ENCODE data around the gene C16orf89.
"Not testable (repeated sequence)": the region's sequence is repeated elsewhere in the genome, so short reads cannot be mapped to it uniquely, and the experiment has no call there.

Gene C16orf89

GRCh38 chr16:5059386-5060072 is 6.2 kb downstream of the C16orf89 start:
- no peak for DNase-seq

GRCh38 chr16:5058476-5058875 is 7.3 kb downstream of the C16orf89 start:
- no peak for DNase-seq

GRCh38 chr16:5056352-5056751 is 9.4 kb downstream of the C16orf89 start:
- peak in 2 of 5 donors; percentile 11 to 39 for DNase-seq

- no peak for DNase-seq
Measured at GRCh38 chr16:5054876-5055865, 10.6 kb downstream of the C16orf89 start.

DNA sequence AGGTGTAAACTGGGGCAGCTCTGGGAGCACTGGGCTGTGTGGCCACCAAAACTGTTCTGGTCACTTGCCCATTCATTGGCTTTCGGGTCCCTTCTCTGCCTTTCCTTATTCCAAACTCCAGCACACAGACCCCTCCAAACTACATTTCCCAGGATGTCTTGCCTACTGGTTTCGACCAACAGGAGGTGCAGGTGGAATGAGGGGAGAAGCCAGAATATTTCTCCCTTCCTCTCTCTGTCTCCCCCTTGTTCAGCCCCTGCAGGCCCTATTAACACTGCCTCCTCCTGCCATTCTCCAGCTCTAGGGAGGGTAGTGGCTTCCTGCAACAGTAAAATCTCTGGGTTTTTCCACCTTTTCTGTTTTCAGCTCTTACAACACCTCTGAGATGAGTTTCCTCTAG is 18.8 kb downstream of the C16orf89 start:
- no peak for DNase-seq

GRCh38 chr16:5045499-5046115 is 20.1 kb downstream of the C16orf89 start:
- DNase-seq = no peak

GRCh38 chr16:5044581-5044980 is 21.2 kb downstream of the C16orf89 start:
- DNase-seq = not testable (repeated sequence)

GRCh38 chr16:5044011-5044540 is 21.7 kb downstream of the C16orf89 start:
- DNase-seq = no peak

DNA sequence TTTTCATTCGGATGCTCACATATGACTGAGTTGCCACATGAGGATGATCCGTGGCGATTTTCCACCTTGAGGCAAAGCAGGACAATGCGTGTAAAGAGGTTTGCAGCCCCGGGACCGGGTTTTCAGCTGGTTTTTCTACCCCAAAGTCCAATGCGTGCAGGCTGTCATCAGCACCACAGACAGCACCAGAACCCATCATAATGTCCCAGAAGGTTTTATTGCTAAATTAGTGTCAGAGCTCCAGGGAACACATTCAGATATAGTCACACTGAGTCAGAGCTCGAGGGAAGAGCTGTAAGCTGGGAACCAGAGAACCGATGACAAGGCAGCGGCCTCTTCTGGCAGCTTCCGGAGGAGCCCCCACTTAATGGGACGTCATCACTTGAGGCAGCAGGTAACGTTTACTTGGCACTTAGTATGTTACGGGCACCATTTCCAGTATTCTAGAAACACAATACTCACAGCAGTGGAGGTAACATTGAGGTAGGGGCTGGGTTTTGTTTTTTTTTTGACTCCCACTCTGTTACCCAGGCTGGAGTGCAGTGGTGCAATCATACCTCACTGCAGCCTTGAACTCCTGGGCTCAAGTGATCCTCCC is 23.1 kb downstream of the C16orf89 start:
- no peak for DNase-seq

- DNase-seq = no peak
Measured at GRCh38 chr16:5041600-5042133, 24.1 kb downstream of the C16orf89 start.

DNA sequence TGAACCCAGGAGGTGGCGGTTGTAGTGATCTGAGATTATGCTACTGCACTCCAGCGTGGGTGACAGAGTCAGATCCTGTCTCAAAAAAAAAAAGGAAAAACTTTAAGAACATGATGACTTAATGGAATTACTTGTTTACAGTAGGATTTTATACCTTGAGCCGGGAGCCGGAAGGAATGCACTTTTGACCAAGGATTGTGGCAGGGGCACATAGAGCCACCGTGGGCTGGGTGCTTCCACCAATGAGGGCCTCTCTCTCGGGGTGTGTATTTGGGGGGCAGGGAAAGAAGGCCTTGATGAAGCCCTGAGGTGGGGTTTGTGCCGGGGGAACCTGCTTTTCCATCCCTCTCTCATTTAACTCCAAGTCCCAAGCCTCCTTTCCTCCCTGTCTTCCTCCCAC is 25.3 kb downstream of the C16orf89 start:
- DNase-seq = no peak

- DNase-seq = no peak
Measured at GRCh38 chr16:5036228-5037156, 29.3 kb downstream of the C16orf89 start.

GRCh38 chr16:5035909-5036227 is 29.9 kb downstream of the C16orf89 start:
- no peak for DNase-seq

DNA sequence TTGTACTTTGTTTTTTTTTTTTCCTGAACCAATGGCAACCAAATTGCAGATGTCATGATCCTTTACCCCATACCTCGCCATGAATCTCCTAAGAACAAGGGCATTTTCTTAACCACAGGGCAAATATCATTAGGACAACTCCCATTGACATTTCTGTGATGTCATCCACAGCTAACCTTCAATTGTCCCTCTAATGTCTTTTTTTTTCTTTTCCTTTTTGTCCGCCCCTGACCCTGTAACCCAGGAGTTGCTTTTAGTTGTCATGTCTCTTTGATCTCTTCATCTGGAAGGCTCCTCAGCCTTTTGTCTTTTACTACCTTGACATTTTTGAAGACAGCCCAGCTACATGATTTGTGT is 31.6 kb downstream of the C16orf89 start:
- DNase-seq = no peak

GRCh38 chr16:5033256-5034166 is 32.2 kb downstream of the C16orf89 start, which contains the start of gene NAGPA:
NAGPA (minus strand) TSS chr16:5033935; CDS start chr16:5033914, 21 bp downstream.
- peak; percentile 67 to 83 (median 75) for DNase-seq

DNA sequence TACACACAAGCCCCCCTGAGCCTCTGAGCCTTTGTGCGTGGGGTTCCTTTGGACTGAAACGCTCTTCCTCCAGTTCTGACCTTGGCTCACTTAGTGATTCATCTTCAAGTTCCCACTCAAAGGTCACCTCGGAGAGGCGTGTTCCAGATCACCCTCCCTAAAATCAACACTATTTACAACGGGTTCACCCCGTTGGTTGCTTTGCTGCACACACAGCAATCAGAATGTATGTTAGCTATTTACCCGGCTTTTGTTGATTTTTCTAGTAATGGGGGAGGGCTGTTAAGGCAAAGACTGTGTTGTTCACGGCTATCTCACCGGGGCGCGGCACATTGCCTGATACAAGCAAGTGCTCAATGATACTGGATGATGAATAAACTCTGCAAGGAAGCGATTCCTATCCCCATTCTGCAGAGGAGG is 33.0 kb downstream of the C16orf89 start:
- DNase-seq = no peak

- no peak for DNase-seq
Measured at GRCh38 chr16:5031601-5032000, 34.2 kb downstream of the C16orf89 start.

DNA sequence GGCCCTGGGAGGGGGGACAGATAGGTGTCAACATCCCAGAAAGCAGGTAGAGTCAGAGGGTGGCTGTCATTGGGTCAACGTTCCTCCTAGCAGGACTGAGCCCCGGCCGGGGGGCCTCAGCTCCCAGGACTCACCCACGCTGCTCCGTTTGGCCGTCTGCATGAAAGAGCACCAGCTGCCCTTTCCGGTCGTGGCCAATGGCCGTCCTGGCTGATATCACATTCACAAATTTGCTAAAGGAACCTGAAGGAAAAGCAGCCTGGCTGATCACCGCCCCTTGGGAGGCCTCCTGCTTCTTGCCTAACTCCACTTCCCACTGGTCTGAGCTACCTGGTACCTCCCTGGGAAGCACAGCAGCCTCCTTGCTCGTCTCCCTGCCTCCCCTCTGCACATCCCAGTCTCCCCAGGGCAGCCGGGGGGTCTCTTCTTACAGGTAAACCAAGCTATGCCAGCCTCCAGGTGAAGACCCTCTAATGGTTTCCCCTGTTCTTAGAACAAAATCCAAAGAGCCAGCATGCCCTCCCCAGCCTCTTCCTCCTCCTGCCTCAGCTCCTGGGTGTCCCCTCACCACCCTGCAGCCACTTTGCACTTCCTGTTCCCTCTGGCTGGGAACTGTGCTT is 35.4 kb downstream of the C16orf89 start:
- DNase-seq = no peak

GRCh38 chr16:5028950-5029475 is 36.7 kb downstream of the C16orf89 start:
- DNase-seq = no peak
